Endodermal cell (in vitro differentiated cells): ENCODE data around the gene PSEN2. TPM values are rescaled to one million over a fixed set of nuclear protein-coding genes. Genes with fewer than 3 reads are reported as not detected.

ENCODE experiments used
- DNase-seq: peaks from one replicate; pipeline ENCODE4 v3.0.0-alpha.2; 2017
- H3K27ac ChIP-seq: 2 replicates; pipeline ENCODE4 v1.5.1; 2013; ENCODE audit warnings: mild to moderate bottlenecking, low read depth, low read length, moderate library complexity
- H3K27me3 ChIP-seq: 2 replicates; pipeline ENCODE4 v1.6.1; 2013; ENCODE audit warnings: mild to moderate bottlenecking, low read length, moderate library complexity; ENCODE audit not compliant: insufficient read depth, control insufficient read depth, poor library complexity, severe bottlenecking
- H3K36me3 ChIP-seq: 2 replicates; pipeline ENCODE4 v1.7.0; 2013; ENCODE audit warnings: mild to moderate bottlenecking, low read length, moderate library complexity; ENCODE audit not compliant: control insufficient read depth, insufficient read depth
- H3K4me1 ChIP-seq: one replicate; pipeline ENCODE4 v1.7.0; 2013; ENCODE audit warnings: low read length; ENCODE audit not compliant: control insufficient read depth, insufficient read depth
- H3K4me3 ChIP-seq: 2 replicates; pipeline ENCODE4 v1.5.1; 2013; ENCODE audit warnings: mild to moderate bottlenecking, low read length, moderate library complexity
- H3K9ac ChIP-seq: 2 replicates; pipeline ENCODE4 v1.6.1; 2013; ENCODE audit warnings: mild to moderate bottlenecking, low read length, moderate library complexity; ENCODE audit not compliant: poor library complexity, severe bottlenecking; ENCODE audit errors: extremely low read depth
- H3K9me3 ChIP-seq: 2 replicates; pipeline ENCODE4 v1.6.1; 2013; ENCODE audit warnings: mild to moderate bottlenecking, low read length, moderate library complexity; ENCODE audit not compliant: control insufficient read depth
- H3K27ac Mint-ChIP-seq: 2 replicates; pipeline ENCODE4 v1.8.0; 2020; ENCODE audit warnings: mixed read lengths
- H3K27me3 Mint-ChIP-seq: 2 replicates; pipeline ENCODE4 v1.8.0; 2021; ENCODE audit warnings: mild to moderate bottlenecking, mixed read lengths; ENCODE audit not compliant: insufficient read depth
- H3K36me3 Mint-ChIP-seq: 2 replicates; pipeline ENCODE4 v1.8.0; 2020; ENCODE audit warnings: low read depth, mixed read lengths
- H3K4me1 Mint-ChIP-seq: 2 replicates; pipeline ENCODE4 v1.8.0; 2020; ENCODE audit warnings: mixed read lengths
- H3K4me3 Mint-ChIP-seq: 2 replicates; pipeline ENCODE4 v1.8.0; 2020; ENCODE audit warnings: mild to moderate bottlenecking, moderate library complexity, mixed read lengths
- H3K9me3 Mint-ChIP-seq: 2 replicates; pipeline ENCODE4 v1.8.0; 2020; ENCODE audit warnings: mild to moderate bottlenecking, mixed read lengths
- WGBS, 2 experiments: methylation state at CpG; one replicate each; pipeline versions ENCODE4 v1.1.5 to v1.1.7; 2013; ENCODE audit warnings: missing lambda C conversion rate in 2 of 2, mixed read lengths in 1 of 2; ENCODE audit not compliant: insufficient coverage in 1 of 2, insufficient read length in 1 of 2; 5-methylcytosine and 5-hydroxymethylcytosine counted together
- long read RNA-seq, 4 experiments: library from polyadenylated mRNA in 2 of 4; library from RNA in 1 of 4; library from capped mRNA in 1 of 4; stranded (forward) in 3 of 4; unstranded in 1 of 4; transcript quantifications; one replicate each; pipeline ENCODE4 v2.0.0, GENCODE V29; 2020 to 2021; ENCODE audit warnings: inconsistent platforms in 1 of 4
- polyA plus RNA-seq, 2 experiments: library from polyadenylated mRNA; stranded (reverse); fragments of 50-300 nt; gene quantifications; one replicate each; pipeline ENCODE4 v1.2.3, GENCODE V29; 2013
- total RNA-seq, 2 donors: library from RNA; stranded (reverse); fragmentation: NEBNext Ultra II Directional in 1 of 2; extraction: Animal tissue kit (Norgen Biotek cat#: 25700) in 1 of 2; gene quantifications; 2 replicates in 1 of 2; 3 replicates in 1 of 2; pipeline ENCODE4 v1.2.1, GENCODE V29; 2021
- TF ChIP-seq, protein P1 (sequence below): fragments of 200-600 bp; sonication (generic); conservative IDR thresholded peaks from 2 replicates; pipeline ENCODE4 v1.5.0; 2021; ENCODE audit warnings: antibody characterized with exemption, mild to moderate bottlenecking

The PSEN2 gene
- total RNA-seq = 10 to 100 TPM; 21.5 to 25.2 TPM
- polyA plus RNA-seq (2013, experiment 1 of 2) = 11.4 TPM
- 10.1 TPM for polyA plus RNA-seq (2013, experiment 2 of 2)
- long read RNA-seq, experiment 1, partial matches to known transcripts = 10 of 14 reads
- long read RNA-seq, experiment 1, other reads (novel, unspliced or antisense) = 1 of 14 reads
- long read RNA-seq, experiment 2, transcript PSEN2-202 (13 exons, 2,306 nt) = major isoform, 16 of 51 reads
- long read RNA-seq, experiment 2, partial matches to known transcripts = 20 of 51 reads
- long read RNA-seq, experiment 2, other reads (novel, unspliced or antisense) = 12 of 51 reads
- long read RNA-seq, experiment 3, transcript PSEN2-203 (13 exons, 1,947 nt) = minor isoform, 29 of 193 reads
- long read RNA-seq, experiment 3, transcript PSEN2-202 (13 exons, 2,306 nt) = major isoform, 58 of 193 reads
- long read RNA-seq, experiment 3, partial matches to known transcripts = 76 of 193 reads
- long read RNA-seq, experiment 3, other reads (novel, unspliced or antisense) = 26 of 193 reads
- long read RNA-seq, experiment 4, transcript PSEN2-202 (13 exons, 2,306 nt) = major isoform, 7 of 19 reads
- long read RNA-seq, experiment 4, partial matches to known transcripts = 4 of 19 reads
- long read RNA-seq, experiment 4, other reads (novel, unspliced or antisense) = 5 of 19 reads

- 1% methylated on average over 39 to 97 of the region's 97 CpGs for WGBS, 2 experiments
Observed at GRCh38 chr1:226870401-226871279, at the start of gene PSEN2. TSS of gene PSEN2 (plus strand) at chr1:226870616. CDS start at chr1:226881908, 11,292 bp downstream.

DNA sequence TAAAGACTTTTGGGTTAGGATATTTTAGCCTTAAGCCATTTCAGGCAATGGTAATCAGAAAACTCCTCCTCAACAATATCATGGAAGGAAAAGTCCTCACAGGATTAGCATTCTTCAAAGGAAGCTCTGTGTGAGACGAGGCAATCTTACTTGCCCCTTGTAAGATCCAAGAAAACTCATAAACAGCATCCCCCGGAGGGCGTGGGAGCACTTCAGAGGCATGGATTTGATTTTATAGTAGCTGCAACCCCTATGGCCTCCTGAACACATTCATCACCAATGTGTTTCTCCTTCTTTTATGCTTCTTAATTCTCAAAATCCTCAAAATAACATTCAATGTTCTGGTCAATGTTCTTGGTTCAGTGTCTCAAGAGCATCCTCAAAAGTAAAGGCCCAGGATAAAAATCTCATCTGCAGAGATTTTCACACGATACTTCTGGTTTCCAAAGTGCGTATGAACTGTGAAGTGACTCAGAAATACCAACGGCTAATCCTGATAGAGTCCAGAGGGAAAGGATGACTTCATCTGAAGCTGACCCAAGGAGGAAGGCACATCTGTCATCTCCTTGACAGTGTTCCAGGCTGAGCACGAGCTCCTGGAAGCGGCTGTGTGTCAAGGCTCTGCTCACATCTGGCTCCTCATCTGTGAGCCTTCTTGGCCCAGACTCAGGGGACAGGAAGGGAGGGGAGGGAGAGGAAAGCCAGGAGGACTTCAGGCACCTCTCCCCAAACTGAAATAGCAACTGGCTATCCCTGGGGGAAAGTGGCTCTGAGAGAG lies 49.3 kb upstream of the PSEN2 start:
- H3K4me1 ChIP-seq = peaks cover 20% of the 10 kb centered on the region
- H3K27ac ChIP-seq = no peak overlapping the region
- peaks cover 50% of the 10 kb centered on the region for H3K4me1 Mint-ChIP-seq
- no peak overlapping the region for H3K4me3 ChIP-seq
- H3K9me3 ChIP-seq = peaks cover 7% of the 10 kb centered on the region
- no peaks in the 10 kb centered on the region for H3K27me3 ChIP-seq
- H3K4me3 Mint-ChIP-seq = no peak overlapping the region
- no peaks in the 10 kb centered on the region for H3K36me3 Mint-ChIP-seq
- H3K27ac Mint-ChIP-seq = no peak overlapping the region
- H3K9ac ChIP-seq = no peak overlapping the region
- H3K9me3 Mint-ChIP-seq = peaks cover 4% of the 10 kb centered on the region
- no peaks in the 10 kb centered on the region for H3K36me3 ChIP-seq
- TF ChIP-seq, protein P1, sequence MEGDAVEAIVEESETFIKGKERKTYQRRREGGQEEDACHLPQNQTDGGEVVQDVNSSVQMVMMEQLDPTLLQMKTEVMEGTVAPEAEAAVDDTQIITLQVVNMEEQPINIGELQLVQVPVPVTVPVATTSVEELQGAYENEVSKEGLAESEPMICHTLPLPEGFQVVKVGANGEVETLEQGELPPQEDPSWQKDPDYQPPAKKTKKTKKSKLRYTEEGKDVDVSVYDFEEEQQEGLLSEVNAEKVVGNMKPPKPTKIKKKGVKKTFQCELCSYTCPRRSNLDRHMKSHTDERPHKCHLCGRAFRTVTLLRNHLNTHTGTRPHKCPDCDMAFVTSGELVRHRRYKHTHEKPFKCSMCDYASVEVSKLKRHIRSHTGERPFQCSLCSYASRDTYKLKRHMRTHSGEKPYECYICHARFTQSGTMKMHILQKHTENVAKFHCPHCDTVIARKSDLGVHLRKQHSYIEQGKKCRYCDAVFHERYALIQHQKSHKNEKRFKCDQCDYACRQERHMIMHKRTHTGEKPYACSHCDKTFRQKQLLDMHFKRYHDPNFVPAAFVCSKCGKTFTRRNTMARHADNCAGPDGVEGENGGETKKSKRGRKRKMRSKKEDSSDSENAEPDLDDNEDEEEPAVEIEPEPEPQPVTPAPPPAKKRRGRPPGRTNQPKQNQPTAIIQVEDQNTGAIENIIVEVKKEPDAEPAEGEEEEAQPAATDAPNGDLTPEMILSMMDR = no peak
- 84 to 88% methylated on average over 6 to 8 of the region's 8 CpGs for WGBS, 2 experiments
- no peaks in the 10 kb centered on the region for H3K27me3 Mint-ChIP-seq
- no peak for DNase-seq

More at GRCh38 chr1:226870401-226871279, at the start of gene PSEN2:
- Mint-ChIP-seq H3K9me3 (no peaks in the 10 kb centered on the region), H3K4me1 (peaks cover 21% of the 10 kb centered on the region), H3K4me3 (peak within 1 kb of the TSS; percentile 72), H3K27ac (peak within 1 kb of the TSS; percentile 33), H3K27me3 (peaks cover 12% of the 10 kb centered on the region), H3K36me3 (peaks cover 3% of the 10 kb centered on the region)
- DNase-seq = peak; percentile 87
- Histone ChIP-seq H3K9me3 (no peaks in the 10 kb centered on the region), H3K4me3 (peak within 1 kb of the TSS; percentile 87), H3K4me1 (peaks cover 4% of the 10 kb centered on the region), H3K27me3 (peaks cover 5% of the 10 kb centered on the region), H3K36me3 (peaks cover 4% of the 10 kb centered on the region), H3K27ac (no peak within 1 kb of the TSS), H3K9ac (peak within 1 kb of the TSS; percentile 30)
- TF ChIP-seq, protein P1 = peak; percentile 59
